ENCODE data around the gene PIP4K2A.

DNA sequence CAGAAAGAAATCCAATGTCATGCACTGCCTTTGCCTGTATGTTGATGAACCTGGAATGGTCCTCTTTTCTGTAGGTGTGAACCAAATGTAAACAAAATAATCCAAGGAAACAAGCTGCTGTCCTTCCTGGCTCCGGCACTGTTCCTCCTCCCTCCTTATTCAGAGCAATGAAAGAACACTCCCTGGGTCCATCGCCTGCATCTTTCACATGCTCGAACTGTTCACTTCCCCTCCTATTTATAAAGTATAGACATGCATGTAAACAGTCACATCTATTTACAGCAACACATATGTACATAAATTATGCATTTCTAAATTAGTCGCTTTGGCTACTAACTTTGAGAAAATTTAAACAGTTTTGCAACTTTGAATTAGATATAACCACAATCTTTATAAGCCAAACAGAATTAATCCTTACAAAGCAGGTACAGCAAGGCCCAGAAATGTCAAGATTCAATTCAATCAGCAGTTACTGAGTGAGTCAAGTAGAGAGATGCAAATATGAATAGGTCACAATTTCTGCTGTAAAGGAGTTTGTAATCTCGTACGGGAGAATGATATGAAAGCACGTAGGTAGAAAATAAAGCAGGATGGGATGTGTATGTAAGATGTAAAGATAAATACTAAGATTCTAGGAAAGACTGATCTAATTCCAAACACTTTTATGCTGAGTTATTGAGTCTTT lies 162.6 kb downstream of the PIP4K2A start:
- TF ChIP-seq, protein P1, sequence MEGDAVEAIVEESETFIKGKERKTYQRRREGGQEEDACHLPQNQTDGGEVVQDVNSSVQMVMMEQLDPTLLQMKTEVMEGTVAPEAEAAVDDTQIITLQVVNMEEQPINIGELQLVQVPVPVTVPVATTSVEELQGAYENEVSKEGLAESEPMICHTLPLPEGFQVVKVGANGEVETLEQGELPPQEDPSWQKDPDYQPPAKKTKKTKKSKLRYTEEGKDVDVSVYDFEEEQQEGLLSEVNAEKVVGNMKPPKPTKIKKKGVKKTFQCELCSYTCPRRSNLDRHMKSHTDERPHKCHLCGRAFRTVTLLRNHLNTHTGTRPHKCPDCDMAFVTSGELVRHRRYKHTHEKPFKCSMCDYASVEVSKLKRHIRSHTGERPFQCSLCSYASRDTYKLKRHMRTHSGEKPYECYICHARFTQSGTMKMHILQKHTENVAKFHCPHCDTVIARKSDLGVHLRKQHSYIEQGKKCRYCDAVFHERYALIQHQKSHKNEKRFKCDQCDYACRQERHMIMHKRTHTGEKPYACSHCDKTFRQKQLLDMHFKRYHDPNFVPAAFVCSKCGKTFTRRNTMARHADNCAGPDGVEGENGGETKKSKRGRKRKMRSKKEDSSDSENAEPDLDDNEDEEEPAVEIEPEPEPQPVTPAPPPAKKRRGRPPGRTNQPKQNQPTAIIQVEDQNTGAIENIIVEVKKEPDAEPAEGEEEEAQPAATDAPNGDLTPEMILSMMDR (IDR thresholded peaks at IDR 0.05; ENCODE audit: control extremely low read depth in 1 of 3, insufficient read depth in 1 of 3, low read depth in 1 of 3, low read length in 3 of 3): no peak
- TF ChIP-seq EP300 (IDR thresholded peaks at IDR 0.05; ENCODE audit: borderline replicate concordance in 1 of 2, low read depth in 2 of 2, low read length in 2 of 2) (no peak), POLR2AphosphoS5 (IDR thresholded peaks at IDR 0.05; ENCODE audit: low read depth, low read length) (no peak), EZH2 (IDR thresholded peaks at IDR 0.05; ENCODE audit: low read depth, low read length, severe bottlenecking) (no peak), RFX5 (IDR thresholded peaks at IDR 0.05; ENCODE audit: borderline replicate concordance, low read depth, low read length) (no peak), JUND (IDR thresholded peaks at IDR 0.05; ENCODE audit: low read length) (no peak), SIN3A (conservative IDR thresholded peaks at IDR 0.05 in 1 of 2, IDR thresholded peaks at IDR 0.05 in 1 of 2; ENCODE audit: low read depth in 1 of 2, low read length in 2 of 2) (no peak), TAF1 (IDR thresholded peaks at IDR 0.05; ENCODE audit: low read depth, low read length) (no peak), POLR2A (IDR thresholded peaks at IDR 0.05; ENCODE audit: control extremely low read depth in 1 of 2, low read depth in 2 of 2, low read length in 2 of 2) (no peak), ZNF274 (IDR thresholded peaks at IDR 0.05; ENCODE audit: borderline replicate concordance, extremely low read depth, low read length) (no peak), BRCA1 (IDR thresholded peaks at IDR 0.05; ENCODE audit: low read depth, low read length) (no peak), FOSL1 (IDR thresholded peaks at IDR 0.05; ENCODE audit: insufficient read depth, low read depth, low read length) (no peak), CREB1 (IDR thresholded peaks at IDR 0.05) (no peak)
- TF ChIP-seq, protein P2, sequence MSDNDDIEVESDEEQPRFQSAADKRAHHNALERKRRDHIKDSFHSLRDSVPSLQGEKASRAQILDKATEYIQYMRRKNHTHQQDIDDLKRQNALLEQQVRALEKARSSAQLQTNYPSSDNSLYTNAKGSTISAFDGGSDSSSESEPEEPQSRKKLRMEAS (IDR thresholded peaks at IDR 0.05): no peak

All from H1 (cell line).